Endothelial cell of umbilical vein (primary cell): Measurements from ENCODE around the gene ZDHHC11. TPM values are rescaled to one million over a fixed set of nuclear protein-coding genes. Genes with fewer than 3 reads are reported as not detected.
"Not testable (repeated sequence)": the region's sequence is repeated elsewhere in the genome, so short reads cannot be mapped to it uniquely, and the experiment has no call there.

Experiments used
- BruUV-seq: library from RNA; stranded (reverse); fragments of 400-500 nt; replicated peaks from 2 replicates; lab custom pipeline; 2021; lab: Mats Ljungman, UMichigan
- CTCF ChIA-PET: fragments of 300-600, 350-600 bp; sonication (Branson Sonifier 250); formaldehyde crosslinking; loops from one replicate; lab custom pipeline; 2021; ENCODE audit warnings: antibody characterized with exemption, inconsistent platforms; lab: Charles Lee
- POLR2A ChIA-PET: fragments of 300-600, 350-600 bp; sonication (Branson Sonifier 250); formaldehyde crosslinking; loops from one replicate; lab custom pipeline; 2021; ENCODE audit warnings: antibody characterized with exemption, inconsistent platforms; lab: Charles Lee
- DNase-seq: peaks from one replicate; pipeline ENCODE4 v3.0.0-alpha.2; 2011; ENCODE audit warnings: low read depth, low spot score
- FAIRE-seq: peaks from 2 replicates; lab custom pipeline; 2011; peaks lifted over from hg19 to GRCh38; lab: Jason Lieb, UNC
- H2AFZ ChIP-seq: 2 replicates; pipeline ENCODE4 v1.6.0; 2012; ENCODE audit warnings: low read depth, low read length, control low read depth, inconsistent platforms
- H3K27ac ChIP-seq: 2 replicates; pipeline ENCODE4 v1.5.1; 2011; ENCODE audit warnings: low read depth, mild to moderate bottlenecking, control low read depth, low read length, moderate library complexity; ENCODE audit not compliant: insufficient read depth
- H3K27me3 ChIP-seq, 2 experiments: 2 replicates each; pipeline versions ENCODE4 v1.6.0 to v1.6.1; 2011; ENCODE audit warnings: low read length in 2 of 2, mixed read lengths in 1 of 2; ENCODE audit not compliant: control insufficient read depth in 2 of 2, insufficient read depth in 2 of 2
- H3K36me3 ChIP-seq, 2 experiments: 2 replicates in 1 of 2; 3 replicates in 1 of 2; pipeline ENCODE4 v1.5.1; 2011; ENCODE audit warnings: low read length in 2 of 2, mild to moderate bottlenecking in 1 of 2, moderate library complexity in 1 of 2; ENCODE audit not compliant: control insufficient read depth in 2 of 2, insufficient read depth in 2 of 2; ENCODE audit errors: extremely low read depth in 1 of 2
- H3K4me1 ChIP-seq: 3 replicates; pipeline ENCODE4 v1.5.1; 2011; ENCODE audit warnings: mild to moderate bottlenecking, low read length; ENCODE audit not compliant: control insufficient read depth, insufficient read depth; ENCODE audit errors: extremely low read depth
- H3K4me2 ChIP-seq: 2 replicates; pipeline ENCODE4 v1.6.1; 2011; ENCODE audit warnings: low read length, control low read depth, mixed read lengths; ENCODE audit not compliant: insufficient read depth
- H3K4me3 ChIP-seq, 3 experiments: fragments of 200-600 bp in 1 of 3; sonication (generic), shearing (Covaris generic) in 1 of 3; replicated peaks in 1 of 3; 2 replicates each; pipeline ENCODE4 v1.5.1; 2011 to 2016; ENCODE audit warnings: control low read depth in 3 of 3, low read length in 3 of 3, mild to moderate bottlenecking in 2 of 3, inconsistent platforms in 1 of 3, low read depth in 1 of 3, moderate library complexity in 1 of 3; ENCODE audit not compliant: insufficient read depth in 1 of 3
- H3K79me2 ChIP-seq: 2 replicates; pipeline ENCODE4 v1.6.0; 2012; ENCODE audit warnings: low read length, inconsistent platforms; ENCODE audit not compliant: control insufficient read depth, insufficient read depth
- H3K9ac ChIP-seq: replicated peaks from 2 replicates; pipeline ENCODE3; 2011; ENCODE audit warnings: low read length, control low read depth; ENCODE audit not compliant: insufficient read depth; ENCODE audit errors: extremely low read depth
- H3K9me1 ChIP-seq: replicated peaks from 3 replicates; pipeline ENCODE4 v1.6.0; 2011; ENCODE audit warnings: mild to moderate bottlenecking, low read length; ENCODE audit not compliant: control insufficient read depth, insufficient read depth; ENCODE audit errors: extremely low read depth
- H3K9me3 ChIP-seq: replicated peaks from 2 replicates; pipeline ENCODE4 v1.5.1; 2012; ENCODE audit warnings: low read length, inconsistent platforms; ENCODE audit not compliant: control insufficient read depth, insufficient read depth
- H4K20me1 ChIP-seq: replicated peaks from 2 replicates; pipeline ENCODE3; 2011; ENCODE audit warnings: mild to moderate bottlenecking, low read length; ENCODE audit not compliant: control insufficient read depth, insufficient read depth; ENCODE audit errors: extremely low read depth
- CTCF ChIP-seq, 2 donors: IDR thresholded peaks; 1 replicate in 1 of 2; 2 replicates in 1 of 2; pipeline ENCODE4 v1.5.1; 2011; ENCODE audit warnings: low read length in 2 of 2, mild to moderate bottlenecking in 2 of 2, moderate library complexity in 2 of 2, control low read depth in 1 of 2, inconsistent platforms in 1 of 2, low read depth in 1 of 2; ENCODE audit not compliant: insufficient read depth in 1 of 2; ENCODE audit errors: extremely low read depth in 1 of 2
- EZH2 ChIP-seq: IDR thresholded peaks from 2 replicates; pipeline ENCODE4 v1.6.1; 2012; ENCODE audit warnings: borderline replicate concordance, low read depth, mild to moderate bottlenecking, moderate library complexity, low read length, inconsistent platforms; ENCODE audit not compliant: severe bottlenecking
- FOS ChIP-seq: IDR thresholded peaks from 2 replicates; pipeline ENCODE4 v1.6.1; 2011; ENCODE audit warnings: mild to moderate bottlenecking, low read length, moderate library complexity, borderline replicate concordance; ENCODE audit not compliant: insufficient read depth
- GATA2 ChIP-seq: IDR thresholded peaks from 2 replicates; pipeline ENCODE4 v1.7.0; 2011; ENCODE audit warnings: low read depth, mild to moderate bottlenecking, moderate library complexity, mixed read lengths, low read length; ENCODE audit not compliant: insufficient read length, insufficient read depth
- JUN ChIP-seq: IDR thresholded peaks from 2 replicates; pipeline ENCODE4 v1.6.1; 2011; ENCODE audit warnings: borderline replicate concordance, low read depth; ENCODE audit not compliant: insufficient read length, insufficient read depth
- MYC ChIP-seq: IDR thresholded peaks from one replicate; pipeline ENCODE4 v1.6.1; 2011; ENCODE audit warnings: mild to moderate bottlenecking, low read depth, low read length
- POLR2A ChIP-seq: IDR thresholded peaks from 2 replicates; pipeline ENCODE4 v1.6.1; 2012; ENCODE audit warnings: low read depth, mild to moderate bottlenecking, control low read depth, low read length
- POLR2AphosphoS5 ChIP-seq: IDR thresholded peaks from 2 replicates; pipeline ENCODE4 v1.6.1; 2012; ENCODE audit warnings: low read depth, mild to moderate bottlenecking, control low read depth, low read length, moderate library complexity; ENCODE audit not compliant: insufficient read depth
- dilution Hi-C: fragments of 300-500 bp; cut with MboI; formaldehyde crosslinking; loops from one replicate; pipeline ENCODE4 v1.15.0; 2019; ENCODE audit warnings: low sequenced_read_pairs; ENCODE audit not compliant: extremely low pct_ligation_motif_present
- intact Hi-C: fragments of 100-400 bp; cut with micrococcal nuclease; formaldehyde crosslinking; loops from one replicate; pipeline ENCODE4 v1.10.0; 2022
- polyA plus RNA-seq, 4 experiments: library from polyadenylated mRNA; depleted of rRNA in 3 of 4; stranded (reverse) in 3 of 4; unstranded in 1 of 4; fragments of >200 nt; gene quantifications; 2 replicates each; pipeline versions ENCODE4 v1.2.1 to v1.2.3, GENCODE V29; 2011 to 2012; ENCODE audit warnings: missing spikeins in 1 of 4
- total RNA-seq: library from RNA; stranded (reverse); gene quantifications from 2 replicates; pipeline ENCODE4 v1.2.3, GENCODE V29; 2021
- TF ChIP-seq, protein P1 (sequence below): IDR thresholded peaks from 2 replicates; pipeline ENCODE4 v1.6.1; 2011; ENCODE audit not compliant: insufficient read depth, insufficient read length

Gene ZDHHC11
- total and polyA plus RNA-seq, 2 donors (not counting 3 experiments of a cell fraction or from before 2014, with no cell fraction given), result 0.35 to 4.4 TPM

- no peaks in the 10 kb centered on the region for H3K27me3 ChIP-seq
- FAIRE-seq (no peak), DNase-seq (no peak)
- no peaks in the 10 kb centered on the region for H3K9me1 ChIP-seq
- intact Hi-C loops, result no loop called here
- H3K9me3 ChIP-seq, result no peaks in the 10 kb centered on the region
- BruUV-seq, result no TSS peak
- no peaks in the 10 kb centered on the region for H3K36me3 ChIP-seq
- no peak for TF ChIP-seq EZH2
- no peak for TF ChIP-seq POLR2AphosphoS5
- TF ChIP-seq, protein P1, sequence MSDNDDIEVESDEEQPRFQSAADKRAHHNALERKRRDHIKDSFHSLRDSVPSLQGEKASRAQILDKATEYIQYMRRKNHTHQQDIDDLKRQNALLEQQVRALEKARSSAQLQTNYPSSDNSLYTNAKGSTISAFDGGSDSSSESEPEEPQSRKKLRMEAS, result no peak
- TF ChIP-seq POLR2A, result no peak
- no peak for TF ChIP-seq CTCF (IDR thresholded peaks at IDR 0.05; ENCODE audit: extremely low read depth in 1 of 2, insufficient read depth in 1 of 2, low read depth in 1 of 2, low read length in 2 of 2)
- no peak for TF ChIP-seq FOS
- TF ChIP-seq JUN, result no peak
- no peak for TF ChIP-seq GATA2
- no peak for TF ChIP-seq MYC
- H3K4me1 ChIP-seq, result no peaks in the 10 kb centered on the region
- no peak overlapping the region for H3K27ac ChIP-seq
- no peaks in the 10 kb centered on the region for H4K20me1 ChIP-seq
- ChIA-PET POLR2A (no interaction called here), CTCF (no interaction called here)
- H3K9ac ChIP-seq, result no peak overlapping the region
- no peaks in the 10 kb centered on the region for H3K79me2 ChIP-seq
- dilution Hi-C loops, result no loop called here
- no peak overlapping the region for H2AFZ ChIP-seq
- no peak overlapping the region for H3K4me2 ChIP-seq
- H3K4me3 ChIP-seq, result no peak overlapping the region
Measured at GRCh38 chr5:775961-776861, 74.6 kb downstream of the ZDHHC11 start.

DNA sequence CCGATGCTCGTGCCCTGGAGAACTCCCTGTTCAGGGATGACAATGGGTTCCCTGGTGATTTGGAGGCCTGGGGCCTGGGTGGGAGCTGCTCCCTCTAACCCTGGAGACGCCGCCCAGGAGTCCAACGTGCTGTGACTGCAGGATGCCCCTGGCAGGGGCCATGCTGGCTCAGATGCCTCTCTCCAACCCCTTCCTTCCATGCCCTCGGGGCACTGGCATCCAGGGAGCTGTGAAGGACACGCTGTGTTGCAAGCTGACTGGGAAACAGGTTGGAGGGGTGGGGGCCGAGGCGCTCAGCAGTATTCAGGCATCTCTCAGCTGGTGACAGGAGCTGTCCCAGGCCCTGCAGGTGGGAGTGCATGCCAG, 75.2 kb downstream of the ZDHHC11 start:
- H3K4me2 ChIP-seq, H3K36me3 ChIP-seq, BruUV-seq, H3K9me3 ChIP-seq, H4K20me1 ChIP-seq, H3K4me1 ChIP-seq, H3K27ac ChIP-seq, H3K27me3 ChIP-seq, H3K79me2 ChIP-seq, CTCF ChIA-PET, POLR2A ChIA-PET, H3K9me1 ChIP-seq, intact Hi-C loops, dilution Hi-C loops, H3K4me3 ChIP-seq, FAIRE-seq, DNase-seq, H3K9ac ChIP-seq, H2AFZ ChIP-seq: not testable (repeated sequence)
